ENCODE data around the gene MBD1. TPM values are rescaled to one million over a fixed set of nuclear protein-coding genes. Genes with fewer than 3 reads are reported as not detected.

The MBD1 gene
- total and polyA plus RNA-seq, 12 donors, result 46.2 to 156 (median 73.9) TPM

DNA sequence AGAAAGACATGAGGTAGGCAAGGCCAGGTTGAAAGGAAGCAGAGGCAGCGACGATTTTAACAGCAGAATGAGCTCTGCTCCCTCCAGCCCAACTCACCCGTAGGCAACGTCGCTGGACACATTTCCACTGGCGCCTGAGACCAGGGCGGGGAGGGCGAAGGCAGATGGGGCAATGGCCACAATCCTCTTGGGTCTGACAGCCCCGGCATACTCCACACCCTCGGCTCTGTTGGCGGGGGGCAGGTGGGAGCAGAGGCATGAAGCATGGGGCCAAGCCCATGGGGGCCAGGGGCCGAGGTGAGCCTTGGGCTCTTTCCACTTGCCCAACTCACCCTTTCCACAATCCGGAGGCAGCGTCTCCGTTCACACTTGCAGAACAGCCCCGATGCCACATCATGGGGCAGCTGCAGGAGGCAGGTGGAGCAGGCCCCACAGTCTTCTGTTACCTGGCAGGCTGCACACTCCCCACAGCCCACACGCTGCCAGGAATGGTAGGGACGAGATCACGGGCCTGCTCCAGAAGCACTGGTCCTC, 5.8 kb downstream of the MBD1 start:
- TF ChIP-seq, protein P1, sequence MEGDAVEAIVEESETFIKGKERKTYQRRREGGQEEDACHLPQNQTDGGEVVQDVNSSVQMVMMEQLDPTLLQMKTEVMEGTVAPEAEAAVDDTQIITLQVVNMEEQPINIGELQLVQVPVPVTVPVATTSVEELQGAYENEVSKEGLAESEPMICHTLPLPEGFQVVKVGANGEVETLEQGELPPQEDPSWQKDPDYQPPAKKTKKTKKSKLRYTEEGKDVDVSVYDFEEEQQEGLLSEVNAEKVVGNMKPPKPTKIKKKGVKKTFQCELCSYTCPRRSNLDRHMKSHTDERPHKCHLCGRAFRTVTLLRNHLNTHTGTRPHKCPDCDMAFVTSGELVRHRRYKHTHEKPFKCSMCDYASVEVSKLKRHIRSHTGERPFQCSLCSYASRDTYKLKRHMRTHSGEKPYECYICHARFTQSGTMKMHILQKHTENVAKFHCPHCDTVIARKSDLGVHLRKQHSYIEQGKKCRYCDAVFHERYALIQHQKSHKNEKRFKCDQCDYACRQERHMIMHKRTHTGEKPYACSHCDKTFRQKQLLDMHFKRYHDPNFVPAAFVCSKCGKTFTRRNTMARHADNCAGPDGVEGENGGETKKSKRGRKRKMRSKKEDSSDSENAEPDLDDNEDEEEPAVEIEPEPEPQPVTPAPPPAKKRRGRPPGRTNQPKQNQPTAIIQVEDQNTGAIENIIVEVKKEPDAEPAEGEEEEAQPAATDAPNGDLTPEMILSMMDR (IDR thresholded peaks at IDR 0.05), result no peak
- no peak for TF ChIP-seq POLR2A (IDR thresholded peaks at IDR 0.05)
- intact Hi-C loops (cut with DNase I), result loop anchor here in 1 of 2 donors (10.0 kb wide), 1 partner anchor 79 kb away; no protein-coding TSS in a partner anchor
- DNase-seq, result no peak
- no peaks in the 10 kb centered on the region for H3K9me3 ChIP-seq (replicated peaks in 1 of 3)
- H3K27ac ChIP-seq, result no peak overlapping the region
- H3K36me3 ChIP-seq (replicated peaks in 1 of 2), result peaks cover 0 to 76% of the 10 kb centered on the region in 2 donors
- WGBS, 4 donors, result 94 to 97% (median 96%) methylated on average over 15 to 19 of the region's 19 CpGs
- H3K27me3 ChIP-seq, result no peaks in the 10 kb centered on the region
- H3K4me1 ChIP-seq (replicated peaks in 1 of 2), result peaks cover 14 to 24% of the 10 kb centered on the region in 2 donors
- no peak overlapping the region for H3K4me3 ChIP-seq

DNA sequence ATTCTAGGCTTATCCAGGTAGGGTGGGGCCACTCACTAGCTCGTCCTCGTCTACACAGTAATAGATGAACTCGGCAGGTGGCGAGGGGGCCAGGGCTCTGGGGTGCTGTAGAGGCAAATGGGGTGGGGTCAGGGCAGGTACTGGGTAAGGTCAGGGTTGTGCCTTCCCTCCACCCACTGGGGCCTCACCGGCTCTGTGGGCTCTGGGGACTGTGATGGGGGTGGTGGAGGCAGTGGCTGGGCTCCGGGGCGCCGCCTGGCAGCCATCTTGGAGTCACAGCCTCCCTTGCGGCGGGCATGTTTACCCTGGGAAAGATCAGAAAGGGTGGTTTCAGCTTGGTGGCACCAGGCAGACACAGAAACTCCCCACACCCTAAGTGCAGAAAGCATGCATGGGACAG, 6.4 kb downstream of the MBD1 start:
- H3K36me3 ChIP-seq (replicated peaks in 1 of 2), result peaks cover 0 to 82% of the 10 kb centered on the region in 2 donors

DNA sequence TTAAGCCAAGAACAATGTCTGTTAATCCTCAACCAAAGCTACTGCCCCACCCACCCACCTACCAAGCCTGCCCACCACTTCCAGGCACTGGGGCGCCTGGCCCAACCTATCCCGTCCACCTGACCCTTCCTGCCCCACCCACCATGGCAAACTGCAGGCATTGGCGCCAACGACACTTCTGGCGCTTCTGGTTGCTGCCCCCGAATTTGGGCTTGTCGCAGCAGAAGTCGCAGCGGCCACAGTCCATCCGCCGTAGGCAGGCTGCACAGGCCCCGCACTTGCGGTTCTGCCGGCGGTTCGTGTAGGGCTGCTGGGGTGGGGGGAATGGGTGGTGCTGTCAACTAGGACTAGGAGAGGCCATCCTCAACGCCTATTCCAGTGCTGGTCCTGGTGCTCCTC, 7.3 kb downstream of the MBD1 start:
- Histone ChIP-seq H3K4me3 (no peak overlapping the region), H3K9me3 (replicated peaks in 1 of 3) (no peaks in the 10 kb centered on the region), H3K27ac (no peak overlapping the region), H3K4me1 (replicated peaks in 1 of 2) (peaks cover 0 to 9% of the 10 kb centered on the region in 2 donors), H3K36me3 (replicated peaks in 1 of 2) (peaks cover 0 to 87% of the 10 kb centered on the region in 2 donors), H3K27me3 (no peaks in the 10 kb centered on the region)
- DNase-seq, result no peak
- 92 to 100% (median 95%) methylated on average over 16 to 17 of the region's 17 CpGs for WGBS, 4 donors
- intact Hi-C loops (cut with DNase I), result loop anchor here in 1 of 2 donors (10.0 kb wide), 1 partner anchor 81 kb away; no protein-coding TSS in a partner anchor
- TF ChIP-seq POLR2A (IDR thresholded peaks at IDR 0.05), result no peak
- TF ChIP-seq, protein P1 (IDR thresholded peaks at IDR 0.05), result no peak

More for the DNA sequence above, 6.4 kb downstream of the MBD1 start:
- Histone ChIP-seq H3K27me3 (no peaks in the 10 kb centered on the region), H3K27ac (no peak overlapping the region), H3K9me3 (replicated peaks in 1 of 3) (no peaks in the 10 kb centered on the region), H3K4me3 (no peak overlapping the region), H3K4me1 (replicated peaks in 1 of 2) (peaks cover 8 to 18% of the 10 kb centered on the region in 2 donors)
- no peak for TF ChIP-seq POLR2A (IDR thresholded peaks at IDR 0.05)
- TF ChIP-seq, protein P1 (IDR thresholded peaks at IDR 0.05), result no peak
- intact Hi-C loops (cut with DNase I), result loop anchor here in 1 of 2 donors (10.0 kb wide), 1 partner anchor 80 kb away; no protein-coding TSS in a partner anchor
- DNase-seq, result no peak
- 88 to 95% (median 94%) methylated on average over 9 to 10 of the region's 10 CpGs for WGBS, 4 donors

DNA sequence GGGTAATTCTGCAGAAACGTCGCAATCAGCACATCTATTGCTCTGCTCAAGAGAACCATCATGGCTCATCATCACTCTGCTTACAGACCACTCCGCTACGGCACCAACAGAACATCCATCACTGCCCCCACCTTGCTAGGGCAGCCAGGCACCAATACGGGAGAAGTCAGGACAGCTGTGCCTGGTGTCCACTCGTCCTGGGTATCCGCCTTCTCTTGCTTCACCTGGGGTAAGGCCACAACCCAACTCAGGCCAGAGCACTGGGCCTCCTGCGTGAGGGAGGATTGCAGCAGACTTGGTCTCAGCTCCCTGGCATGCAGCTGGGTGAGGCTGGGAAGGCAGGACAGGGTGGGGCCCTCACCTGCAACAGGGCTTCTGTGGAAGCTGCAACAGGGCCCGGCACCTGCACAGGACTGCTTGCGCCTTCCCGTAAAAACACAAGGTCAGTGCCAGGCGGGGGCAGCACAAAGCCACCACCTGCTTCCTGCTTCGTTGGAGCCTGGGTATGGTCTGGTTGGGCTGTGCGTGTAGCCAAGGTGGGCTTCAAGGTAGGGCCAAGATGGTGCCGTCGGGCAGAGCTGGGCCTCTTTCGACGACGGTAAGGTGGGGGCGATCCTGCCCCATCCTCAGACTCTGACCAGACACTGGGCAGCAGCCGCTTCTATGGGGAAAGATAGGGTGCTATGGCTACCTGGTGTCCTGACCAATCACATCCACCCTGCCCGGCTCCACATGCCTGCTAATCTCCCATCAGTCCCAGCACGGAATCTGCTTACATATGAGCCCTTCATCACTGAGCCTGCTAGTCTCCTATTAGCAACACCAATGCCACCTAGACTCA, 7.9 kb downstream of the MBD1 start:
- Histone ChIP-seq H3K27me3 (no peaks in the 10 kb centered on the region), H3K27ac (no peak overlapping the region), H3K4me3 (no peak overlapping the region), H3K4me1 (replicated peaks in 1 of 2) (peaks cover 0 to 3% of the 10 kb centered on the region in 2 donors), H3K9me3 (replicated peaks in 1 of 3) (no peaks in the 10 kb centered on the region), H3K36me3 (replicated peaks in 1 of 2) (peaks cover 0 to 85% of the 10 kb centered on the region in 2 donors)
- intact Hi-C loops (cut with DNase I), result loop anchor here in 1 of 2 donors (10.0 kb wide), 1 partner anchor 81 kb away; no protein-coding TSS in a partner anchor
- 89 to 92% (median 91%) methylated on average over 16 to 23 of the region's 23 CpGs for WGBS, 4 donors
- TF ChIP-seq, protein P1 (IDR thresholded peaks at IDR 0.05), result no peak
- no peak for DNase-seq

Measured in adrenal gland (tissue), 12 donors.